Muscle of back (tissue), 11 donors: ENCODE measurements around the gene SNX17. TPM values are rescaled to one million over a fixed set of nuclear protein-coding genes. Genes with fewer than 3 reads are reported as not detected.
"Not testable (repeated sequence)": the region's sequence is repeated elsewhere in the genome, so short reads cannot be mapped to it uniquely, and the experiment has no call there.

ENCODE experiments used
- DNase-seq, 3 donors: peaks; one replicate each; pipeline versions ENCODE4 v3.0.0 to v3.0.0-alpha.2; 2013
- polyA plus RNA-seq, 10 donors: library from polyadenylated mRNA; unstranded; fragments of 120-200 nt; gene quantifications; one replicate each; pipeline ENCODE4 v1.2.1, GENCODE V29; 2013; ENCODE audit not compliant: insufficient read length in 10 of 10

Gene SNX17
- polyA plus RNA-seq, 10 donors = 61.3 to 88.8 (median 74.0) TPM

GRCh38 chr2:27381577-27382181, 11.3 kb downstream of the SNX17 start:
- no peak for DNase-seq

DNA sequence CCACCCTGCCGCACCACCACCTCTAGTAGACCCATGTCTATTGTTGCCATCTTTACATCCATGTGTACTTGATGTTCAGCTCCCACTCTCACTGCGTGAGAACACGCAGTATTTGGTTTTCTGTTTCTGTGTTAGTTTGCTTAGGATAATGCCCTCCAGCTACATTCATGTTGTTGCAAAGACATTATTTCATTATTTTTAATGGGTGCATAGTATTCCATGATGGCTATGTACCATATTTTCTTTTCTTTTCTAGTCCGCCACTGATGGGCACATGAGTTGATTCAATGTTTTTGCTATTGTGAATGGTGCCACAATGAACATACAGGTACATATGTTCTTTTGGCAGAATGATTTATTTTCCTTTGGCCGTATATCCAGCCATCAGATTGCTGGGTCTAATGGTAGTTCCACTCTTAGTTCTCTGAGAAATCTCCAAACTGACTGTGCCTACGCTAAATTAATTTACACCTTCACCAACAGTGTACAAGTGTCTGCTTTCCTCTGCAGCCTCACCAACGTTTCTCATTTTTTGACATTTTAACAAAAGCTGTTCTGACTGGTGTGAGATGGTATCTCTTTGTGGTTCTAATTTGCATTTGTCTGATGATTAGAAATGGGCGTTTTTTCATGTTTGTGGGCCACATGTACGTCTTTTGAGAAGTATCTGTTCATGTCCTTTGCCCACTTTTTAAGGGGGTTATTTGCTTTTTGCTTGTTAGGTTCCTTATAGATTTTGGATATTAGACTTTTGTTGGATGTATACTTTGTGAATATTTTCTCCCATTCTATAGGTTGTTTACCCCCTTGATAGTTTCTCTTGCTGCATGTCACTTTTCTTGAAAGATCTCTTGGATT, 20.6 kb downstream of the SNX17 start:
- no peak for DNase-seq

GRCh38 chr2:27393225-27393624, 22.8 kb downstream of the SNX17 start:
- DNase-seq = no peak

- no peak for DNase-seq
These were observed 28.5 kb downstream of the SNX17 start for GRCh38 chr2:27398962-27399361.

GRCh38 chr2:27400348-27401135, 30.1 kb downstream of the SNX17 start:
- no peak for DNase-seq

GRCh38 chr2:27407798-27408491, 37.5 kb downstream of the SNX17 start:
- peak in 2 of 3 donors; percentile 38 to 56 for DNase-seq

GRCh38 chr2:27408601-27409320, 38.3 kb downstream of the SNX17 start:
- peak in 2 of 3 donors; percentile 18 to 36 for DNase-seq

- peak; percentile 92 to 98 (median 96) for DNase-seq
These were observed 39.1 kb downstream of the SNX17 start, which contains the start of gene PPM1G for GRCh38 chr2:27409321-27410073. TSS of gene PPM1G (minus strand) at chr2:27409591. CDS start at chr2:27409422, 169 bp downstream.

DNA sequence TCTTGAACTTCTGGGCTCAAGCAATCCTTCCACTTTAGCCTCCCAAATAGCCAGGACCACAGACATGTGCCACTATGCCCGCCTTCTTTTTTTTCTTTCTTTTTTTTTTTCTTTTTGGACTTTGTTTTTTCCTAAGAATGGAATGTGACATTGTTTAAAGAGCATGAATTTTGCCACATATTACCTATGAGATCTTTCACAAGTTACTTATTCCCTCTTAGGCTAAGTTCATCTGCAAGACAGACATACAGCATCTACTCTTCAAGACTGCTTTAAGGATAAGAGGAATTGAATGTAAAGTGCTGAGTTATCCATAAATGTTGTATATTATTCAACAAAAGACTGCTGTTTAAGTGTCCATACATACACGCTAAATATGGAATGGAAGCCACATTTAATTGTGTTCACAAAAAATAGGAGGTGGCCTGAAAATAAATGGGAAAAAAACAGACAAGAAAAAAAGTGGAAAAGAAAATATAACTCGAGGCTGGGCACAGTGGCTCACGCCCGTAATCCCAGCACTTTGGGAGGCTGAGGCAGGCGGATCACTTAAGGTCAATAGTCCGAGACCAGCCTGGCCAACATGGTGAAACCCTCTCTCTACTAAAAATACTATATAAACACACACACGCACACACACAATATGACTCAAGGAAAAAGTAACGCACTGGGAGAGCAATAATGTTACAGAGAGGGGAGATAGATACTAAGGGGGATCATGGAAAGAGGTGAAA, 42.2 kb downstream of the SNX17 start:
- DNase-seq = no peak

GRCh38 chr2:27416151-27416550, 45.7 kb downstream of the SNX17 start:
- no peak for DNase-seq

GRCh38 chr2:27420996-27421395, 50.6 kb downstream of the SNX17 start:
- DNase-seq = no peak

GRCh38 chr2:27421660-27422250, 51.3 kb downstream of the SNX17 start:
- no peak for DNase-seq

- DNase-seq = no peak
These were observed 52.5 kb downstream of the SNX17 start for GRCh38 chr2:27422958-27423357.

DNA sequence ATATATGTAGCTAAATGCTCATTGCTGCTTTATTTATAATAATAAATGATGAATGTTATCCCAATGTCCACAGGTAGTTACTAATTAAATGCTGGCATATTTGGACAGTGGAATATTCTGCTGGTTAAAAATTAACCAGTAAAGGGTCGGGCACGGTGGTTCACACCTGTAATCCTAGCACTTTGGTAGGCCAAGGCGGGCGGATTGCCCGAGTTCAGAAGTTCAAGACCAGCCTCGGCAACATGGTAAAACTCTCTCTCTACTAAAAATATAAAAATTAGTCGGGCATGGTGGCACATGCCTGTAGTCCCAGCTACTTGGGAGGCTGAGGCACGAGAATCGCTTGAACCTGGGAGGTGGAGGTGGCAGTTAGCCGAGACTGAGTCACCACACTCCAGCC, 54.6 kb downstream of the SNX17 start:
- not testable (repeated sequence) for DNase-seq

Other genes with a start within 250 kb of the SNX17 start
- under 1 TPM; 0.17 to 0.84 (median 0.28) TPM for gene ABHD1, start 246.8 kb upstream of the SNX17 start, polyA plus RNA-seq
- gene PREB, start 236.0 kb upstream of the SNX17 start, polyA plus RNA-seq = 10 to 100 TPM; 29.9 to 40.5 (median 35.4) TPM
- not detected for gene PRR30, start 231.2 kb upstream of the SNX17 start, polyA plus RNA-seq
- under 1 TPM; 0.19 to 0.86 (median 0.36) TPM for gene TCF23, start 221.6 kb upstream of the SNX17 start, polyA plus RNA-seq
- gene ATRAID, start 158.6 kb upstream of the SNX17 start, polyA plus RNA-seq = 100 to 1,000 TPM in 3 of 10 donors, 10 to 100 TPM in 7; 89.7 to 104 (median 97.5) TPM
- 10 to 100 TPM; 13.4 to 25.8 (median 18.6) TPM for gene SLC5A6, start 158.3 kb upstream of the SNX17 start, polyA plus RNA-seq
- 10 to 100 TPM; 17.6 to 39.5 (median 28.7) TPM for gene CAD, start 153.2 kb upstream of the SNX17 start, polyA plus RNA-seq
- gene SLC30A3, start 107.6 kb upstream of the SNX17 start, polyA plus RNA-seq = 1 to 10 TPM in 1 of 10 donors, under 1 TPM in 9; 0.24 to 1.2 (median 0.46) TPM
- gene DNAJC5G, start 95.2 kb upstream of the SNX17 start, polyA plus RNA-seq = under 1 TPM in 3 of 10 donors, not detected in 7; 0.12 to 0.39 (median 0.26) TPM
- gene TRIM54, start 88.2 kb upstream of the SNX17 start, polyA plus RNA-seq = 100 to 1,000 TPM in 1 of 10 donors, 10 to 100 TPM in 9; 32.9 to 106 (median 73.2) TPM
- 1 to 10 TPM in 7 of 10 donors, under 1 TPM in 3; 0.44 to 2.1 (median 1.2) TPM for gene UCN, start 62.2 kb upstream of the SNX17 start, polyA plus RNA-seq
- gene MPV17, start 47.5 kb upstream of the SNX17 start, polyA plus RNA-seq = 10 to 100 TPM; 39.0 to 68.5 (median 47.1) TPM
- 10 to 100 TPM; 24.0 to 44.3 (median 32.1) TPM for gene GTF3C2, start 13.9 kb upstream of the SNX17 start, polyA plus RNA-seq
- 10 to 100 TPM; 27.4 to 37.7 (median 32.9) TPM for gene EIF2B4, start 278 bp upstream of the SNX17 start, polyA plus RNA-seq
- 10 to 100 TPM in 8 of 10 donors, 1 to 10 TPM in 2; 7.7 to 14.4 (median 11.6) TPM for gene ZNF513, start 10.1 kb downstream of the SNX17 start, polyA plus RNA-seq
- gene PPM1G, start 39.0 kb downstream of the SNX17 start, polyA plus RNA-seq = 10 to 100 TPM; 49.3 to 64.6 (median 56.7) TPM
- gene NRBP1, start 58.0 kb downstream of the SNX17 start, polyA plus RNA-seq = 100 to 1,000 TPM; 106 to 133 (median 118) TPM
- gene KRTCAP3, start 71.8 kb downstream of the SNX17 start, polyA plus RNA-seq = 1 to 10 TPM; 1.3 to 4.5 (median 2.3) TPM
- 10 to 100 TPM; 12.0 to 34.0 (median 18.4) TPM for gene IFT172, start 119.1 kb downstream of the SNX17 start, polyA plus RNA-seq
- 10 to 100 TPM in 2 of 10 donors, 1 to 10 TPM in 8; 6.3 to 13.6 (median 8.1) TPM for gene FNDC4, start 124.6 kb downstream of the SNX17 start, polyA plus RNA-seq
- gene GCKR, start 126.2 kb downstream of the SNX17 start, polyA plus RNA-seq = under 1 TPM in 2 of 10 donors, not detected in 8; 0.05 to 0.29 TPM
- gene ZNF512, start 212.4 kb downstream of the SNX17 start, polyA plus RNA-seq = 10 to 100 TPM; 37.1 to 50.7 (median 42.8) TPM